A673 (cell line): Measurements from ENCODE around the gene CYP11A1. TPM values are rescaled to one million over a fixed set of nuclear protein-coding genes. Genes with fewer than 3 reads are reported as not detected.

Source experiments
- BruUV-seq: library from RNA; stranded (reverse); fragments of 400-500 nt; replicated peaks from 2 replicates; lab custom pipeline; 2021; lab: Mats Ljungman, UMichigan
- CTCF ChIA-PET: fragments of 300-600 bp; sonication (Branson Sonifier 250); formaldehyde crosslinking; loops from one replicate; lab custom pipeline; 2022; ENCODE audit warnings: antibody characterized with exemption; lab: Charles Lee
- POLR2A ChIA-PET: fragments of 300-600 bp; sonication (Branson Sonifier 250); formaldehyde crosslinking; loops from one replicate; lab custom pipeline; 2022; ENCODE audit warnings: antibody characterized with exemption; ENCODE audit not compliant: low non-redundant PET; lab: Charles Lee
- DNase-seq: peaks from one replicate; pipeline ENCODE4 v3.0.0-alpha.2; 2015; ENCODE audit warnings: low spot score
- H3K27ac ChIP-seq: fragments of 200-600 bp; sonication (generic); 2 replicates; pipeline ENCODE4 v1.5.1; 2016; ENCODE audit warnings: mixed run types, low read depth, mild to moderate bottlenecking, mixed read lengths, antibody characterized with exemption, low read length; ENCODE audit not compliant: poor library complexity, severe bottlenecking
- H3K27me3 ChIP-seq: fragments of 200-600 bp; sonication (generic); replicated peaks from 2 replicates; pipeline ENCODE4 v1.6.1; 2017; ENCODE audit warnings: mixed run types, low read depth, mild to moderate bottlenecking, mixed read lengths, antibody characterized with exemption, low read length; ENCODE audit not compliant: insufficient read depth, poor library complexity
- H3K36me3 ChIP-seq: fragments of 200-600 bp; sonication (generic); 2 replicates; pipeline ENCODE4 v1.6.1; 2016; ENCODE audit warnings: mixed run types, mild to moderate bottlenecking, mixed read lengths, antibody characterized with exemption, low read length; ENCODE audit not compliant: insufficient read depth, poor library complexity, severe bottlenecking
- H3K4me1 ChIP-seq: fragments of 200-600 bp; sonication (generic); 2 replicates; pipeline ENCODE4 v1.6.1; 2017; ENCODE audit warnings: mixed run types, mild to moderate bottlenecking, mixed read lengths, antibody characterized with exemption, low read length; ENCODE audit not compliant: insufficient read depth, poor library complexity, severe bottlenecking
- H3K4me3 ChIP-seq: fragments of 200-600 bp; sonication (generic); 2 replicates; pipeline ENCODE4 v1.5.1; 2016; ENCODE audit warnings: low read depth, mixed run types, mild to moderate bottlenecking, mixed read lengths, low read length; ENCODE audit not compliant: poor library complexity, severe bottlenecking
- H3K9me3 ChIP-seq: fragments of 200-600 bp; sonication (generic); 2 replicates; pipeline ENCODE4 v1.6.1; 2016; ENCODE audit warnings: mixed run types, low read depth, mild to moderate bottlenecking, mixed read lengths, antibody characterized with exemption, low read length; ENCODE audit not compliant: poor library complexity, severe bottlenecking
- CTCF ChIP-seq: fragments of 300-800, 200-600 bp; sonication (generic); conservative IDR thresholded peaks from 2 replicates; pipeline ENCODE4 v1.5.1; 2017; ENCODE audit warnings: low read depth, mild to moderate bottlenecking, antibody characterized with exemption, low read length, moderate library complexity, mixed read lengths
- EZH2 ChIP-seq: fragments of 200-600 bp; sonication (generic); IDR thresholded peaks from 2 replicates; pipeline ENCODE4 v1.6.1; 2017; ENCODE audit warnings: borderline replicate concordance, low read depth, mild to moderate bottlenecking, mixed read lengths, antibody characterized with exemption, low read length; ENCODE audit not compliant: poor library complexity, severe bottlenecking
- intact Hi-C: fragments of 100-400 bp; cut with micrococcal nuclease; formaldehyde crosslinking; loops from one replicate; pipeline ENCODE4 v1.10.0; 2022; ENCODE audit not compliant: unreplicated experiment
- total RNA-seq: library from RNA; stranded (reverse); gene quantifications from 2 replicates; pipeline ENCODE4 v1.2.3, GENCODE V29; 2021

Gene CYP11A1
- total RNA-seq, 1 experiment from 2014 or later: not detected

DNA sequence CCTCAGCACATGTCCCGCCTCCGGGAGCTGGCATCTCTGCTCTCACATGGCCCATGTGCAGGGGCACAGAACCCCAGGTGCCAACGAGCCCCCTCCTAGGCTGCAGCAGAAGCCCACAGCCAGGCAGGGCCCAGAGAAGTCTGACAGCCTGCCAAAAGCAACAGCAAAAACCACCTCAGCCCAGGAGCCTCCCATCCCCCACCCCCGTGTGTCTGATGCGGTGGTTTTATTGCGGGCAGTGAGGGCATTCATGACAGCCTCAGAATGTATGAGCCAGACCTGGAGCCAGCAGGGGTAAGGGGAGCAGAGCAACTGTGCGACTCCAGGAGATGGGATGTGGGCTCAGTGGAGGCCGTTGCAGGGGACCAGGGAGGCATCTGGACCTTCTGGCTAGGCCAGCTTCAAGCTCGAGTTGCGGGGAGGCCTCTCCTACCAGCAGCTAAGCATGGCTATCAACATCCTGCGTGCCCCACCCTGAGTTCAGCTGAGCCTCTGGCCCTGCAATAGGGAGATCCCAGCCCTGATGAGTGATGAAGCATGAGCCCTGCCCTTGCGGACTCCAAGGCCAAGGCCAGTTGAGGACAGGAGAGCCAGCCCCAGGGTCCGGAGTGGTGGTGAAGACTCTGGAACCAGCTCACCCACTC lies 52.5 kb downstream of the CYP11A1 start:
- ChIA-PET CTCF (interaction anchor here (1.0 kb wide), 1 partner anchor 342 kb away, joined by 3 read pairs; no protein-coding TSS in a partner anchor), POLR2A (no interaction called here)
- DNase-seq: no peak
- TF ChIP-seq CTCF: no peak
- TF ChIP-seq EZH2: no peak
- Histone ChIP-seq H3K36me3 (no peaks in the 10 kb centered on the region), H3K9me3 (no peaks in the 10 kb centered on the region), H3K27ac (no peak overlapping the region), H3K4me1 (peaks cover 48% of the 10 kb centered on the region), H3K4me3 (no peak overlapping the region), H3K27me3 (no peaks in the 10 kb centered on the region)
- intact Hi-C loops: no loop called here
- no TSS peak for BruUV-seq

DNA sequence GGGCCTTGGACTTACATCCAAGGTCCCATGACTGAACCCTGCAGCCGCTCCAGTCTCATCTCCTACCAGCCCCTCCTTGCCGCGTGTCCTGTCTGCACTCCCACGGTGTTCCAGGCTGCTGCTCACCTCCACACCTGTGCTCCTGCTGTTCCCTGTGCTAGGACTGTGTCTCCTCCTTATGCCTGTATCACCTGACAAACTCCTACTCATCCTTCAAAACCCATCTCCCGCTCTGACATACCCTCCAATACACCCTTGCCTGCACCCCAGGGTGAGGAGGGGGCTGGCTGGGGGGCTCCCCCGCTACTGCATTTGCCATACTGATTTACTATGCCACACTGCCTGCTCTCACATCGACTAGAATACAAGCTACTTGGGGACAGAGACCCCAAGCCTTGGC lies 53.6 kb downstream of the CYP11A1 start:
- Histone ChIP-seq H3K27me3 (no peaks in the 10 kb centered on the region), H3K27ac (no peak overlapping the region), H3K4me3 (no peak overlapping the region), H3K9me3 (no peaks in the 10 kb centered on the region), H3K36me3 (no peaks in the 10 kb centered on the region), H3K4me1 (peaks cover 37% of the 10 kb centered on the region)
- ChIA-PET CTCF (interaction anchor here (0.7 kb wide), 1 partner anchor 74 kb away, joined by 6 read pairs; no protein-coding TSS in a partner anchor), POLR2A (no interaction called here)
- BruUV-seq: no TSS peak
- TF ChIP-seq CTCF: no peak
- no peak for TF ChIP-seq EZH2
- DNase-seq: no peak
- intact Hi-C loops: no loop called here

GRCh38 chr15:74312445-74313007 lies 54.9 kb downstream of the CYP11A1 start:
- intact Hi-C loops: no loop called here
- no peaks in the 10 kb centered on the region for H3K27me3 ChIP-seq
- H3K4me3 ChIP-seq: no peak overlapping the region
- TF ChIP-seq CTCF: no peak
- no peak for TF ChIP-seq EZH2
- ChIA-PET POLR2A (no interaction called here), CTCF (interaction anchor here (0.5 to 1.2 kb wide), 4 partner anchors 10 to 258 kb away, joined by 3 to 4 read pairs (median 3); partner anchors contain the start of gene STRA6)
- BruUV-seq: no TSS peak
- H3K27ac ChIP-seq: no peak overlapping the region
- DNase-seq: no peak
- H3K4me1 ChIP-seq: peaks cover 30% of the 10 kb centered on the region
- no peaks in the 10 kb centered on the region for H3K36me3 ChIP-seq
- no peaks in the 10 kb centered on the region for H3K9me3 ChIP-seq
